Panc1 (cell line): ENCODE results near the gene PRF1. TPM values are rescaled to one million over a fixed set of nuclear protein-coding genes. Genes with fewer than 3 reads are reported as not detected.

ENCODE experiments used
- ATAC-seq: fragments of 200-7000 bp; cut with Tn5 transposase; 2 replicates; pipeline ENCODE4 v1.9.1; 2020; ENCODE audit warnings: mild to moderate bottlenecking, moderate library complexity
- BruUV-seq: library from RNA; stranded (reverse); fragments of 400-500 nt; replicated peaks from 2 replicates; lab custom pipeline; 2021; lab: Mats Ljungman, UMichigan
- CTCF ChIA-PET: fragments of 300-600 bp; sonication (Branson Sonifier 250); formaldehyde crosslinking; loops from one replicate; lab custom pipeline; 2022; ENCODE audit warnings: antibody characterized with exemption; lab: Charles Lee
- POLR2A ChIA-PET: fragments of 300-600 bp; sonication (Branson Sonifier 250); formaldehyde crosslinking; loops from one replicate; lab custom pipeline; 2022; ENCODE audit warnings: antibody characterized with exemption; lab: Charles Lee
- DNase-seq: peaks from one replicate; pipeline ENCODE4 v3.0.0-alpha.2; 2010; ENCODE audit warnings: low read depth, low spot score
- H3K27ac ChIP-seq: 2 replicates; pipeline ENCODE4 v1.5.1; 2011; ENCODE audit warnings: mild to moderate bottlenecking, low read length, inconsistent platforms
- H3K27me3 ChIP-seq: fragments of 200-500 bp; sonication (Bioruptor generic); 2 replicates; pipeline ENCODE4 v1.6.0; 2014; ENCODE audit warnings: low read length, inconsistent platforms; ENCODE audit not compliant: control insufficient read depth, insufficient read depth
- H3K36me3 ChIP-seq: fragments of 200-500 bp; sonication (Bioruptor generic); 2 replicates; pipeline ENCODE4 v1.5.1; 2014; ENCODE audit warnings: inconsistent platforms, mild to moderate bottlenecking, low read length, moderate library complexity; ENCODE audit not compliant: control insufficient read depth, insufficient read depth
- H3K4me1 ChIP-seq: 2 replicates; pipeline ENCODE4 v1.5.1; 2011; ENCODE audit warnings: inconsistent platforms, mild to moderate bottlenecking, low read length, moderate library complexity; ENCODE audit not compliant: control insufficient read depth, insufficient read depth
- H3K4me3 ChIP-seq, 2 experiments: 2 replicates each; pipeline ENCODE4 v1.5.1; 2011 to 2012; ENCODE audit warnings: low read depth in 2 of 2, low read length in 2 of 2, mild to moderate bottlenecking in 2 of 2, inconsistent platforms in 1 of 2, moderate library complexity in 1 of 2
- H3K9me3 ChIP-seq: fragments of 200-500 bp; sonication (Bioruptor generic); 2 replicates; pipeline ENCODE4 v1.5.1; 2014; ENCODE audit warnings: low read depth, mild to moderate bottlenecking, inconsistent platforms, low read length, moderate library complexity; ENCODE audit not compliant: control insufficient read depth, insufficient read depth
- POLR2AphosphoS5 ChIP-seq: IDR thresholded peaks from 2 replicates; pipeline ENCODE4 v1.6.1; 2012; ENCODE audit warnings: mild to moderate bottlenecking, low read depth, low read length, moderate library complexity
- SIN3A ChIP-seq: IDR thresholded peaks from 2 replicates; pipeline ENCODE4 v1.6.1; 2012; ENCODE audit warnings: low read depth, mild to moderate bottlenecking, low read length, moderate library complexity, borderline replicate concordance; ENCODE audit not compliant: insufficient read depth
- TCF7L2 ChIP-seq: IDR thresholded peaks from 2 replicates; pipeline ENCODE4 v1.6.1; 2011; ENCODE audit warnings: mild to moderate bottlenecking, low read depth, low read length, inconsistent platforms
- in situ Hi-C: cut with HindIII; loops from 2 replicates; pipeline ENCODE4 v1.10.0; 2016; ENCODE audit warnings: low sequenced_read_pairs, low pct_unique_long_range_greater_than_20kb
- intact Hi-C: fragments of 100-400 bp; cut with micrococcal nuclease; formaldehyde crosslinking; loops from one replicate; pipeline ENCODE4 v1.10.0; 2022; ENCODE audit not compliant: unreplicated experiment
- total RNA-seq: library from RNA; stranded (reverse); gene quantifications from one replicate; pipeline ENCODE4 v1.2.1, GENCODE V29; 2021; ENCODE audit not compliant: unreplicated experiment
- TF ChIP-seq, protein P1 (sequence below), 2 experiments: IDR thresholded peaks; 2 replicates each; pipeline ENCODE4 v1.6.1; 2011 to 2012; ENCODE audit warnings: low read depth in 2 of 2, control low read depth in 1 of 2, low read length in 1 of 2, mild to moderate bottlenecking in 1 of 2, moderate library complexity in 1 of 2; ENCODE audit not compliant: insufficient read depth in 1 of 2
- TF ChIP-seq, protein P2 (sequence below): fragments of 450-650 bp; IDR thresholded peaks from 2 replicates; pipeline ENCODE4 v1.5.1; 2017; ENCODE audit warnings: mild to moderate bottlenecking

The PRF1 gene
- total RNA-seq, 1 experiment from 2014 or later = not detected

DNA sequence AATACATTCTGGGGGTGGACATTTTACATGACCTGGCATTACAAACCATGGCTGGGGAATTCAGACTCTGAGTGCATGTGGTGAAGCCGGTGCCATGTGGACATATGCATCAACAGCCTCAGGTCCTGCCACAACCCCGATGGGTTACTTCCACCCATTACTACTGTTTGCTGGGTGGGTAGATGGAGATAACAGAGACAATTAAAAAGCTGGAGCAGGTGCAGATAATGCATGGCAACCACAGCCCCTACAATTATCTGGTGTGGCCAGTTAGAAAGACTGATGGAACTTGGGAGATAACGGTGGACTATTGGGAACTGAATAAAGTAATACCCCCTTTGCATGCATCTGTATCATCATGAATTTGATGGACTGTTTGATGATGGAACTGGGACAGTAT is 48.2 kb upstream of the PRF1 start:
- TF ChIP-seq, protein P1, sequence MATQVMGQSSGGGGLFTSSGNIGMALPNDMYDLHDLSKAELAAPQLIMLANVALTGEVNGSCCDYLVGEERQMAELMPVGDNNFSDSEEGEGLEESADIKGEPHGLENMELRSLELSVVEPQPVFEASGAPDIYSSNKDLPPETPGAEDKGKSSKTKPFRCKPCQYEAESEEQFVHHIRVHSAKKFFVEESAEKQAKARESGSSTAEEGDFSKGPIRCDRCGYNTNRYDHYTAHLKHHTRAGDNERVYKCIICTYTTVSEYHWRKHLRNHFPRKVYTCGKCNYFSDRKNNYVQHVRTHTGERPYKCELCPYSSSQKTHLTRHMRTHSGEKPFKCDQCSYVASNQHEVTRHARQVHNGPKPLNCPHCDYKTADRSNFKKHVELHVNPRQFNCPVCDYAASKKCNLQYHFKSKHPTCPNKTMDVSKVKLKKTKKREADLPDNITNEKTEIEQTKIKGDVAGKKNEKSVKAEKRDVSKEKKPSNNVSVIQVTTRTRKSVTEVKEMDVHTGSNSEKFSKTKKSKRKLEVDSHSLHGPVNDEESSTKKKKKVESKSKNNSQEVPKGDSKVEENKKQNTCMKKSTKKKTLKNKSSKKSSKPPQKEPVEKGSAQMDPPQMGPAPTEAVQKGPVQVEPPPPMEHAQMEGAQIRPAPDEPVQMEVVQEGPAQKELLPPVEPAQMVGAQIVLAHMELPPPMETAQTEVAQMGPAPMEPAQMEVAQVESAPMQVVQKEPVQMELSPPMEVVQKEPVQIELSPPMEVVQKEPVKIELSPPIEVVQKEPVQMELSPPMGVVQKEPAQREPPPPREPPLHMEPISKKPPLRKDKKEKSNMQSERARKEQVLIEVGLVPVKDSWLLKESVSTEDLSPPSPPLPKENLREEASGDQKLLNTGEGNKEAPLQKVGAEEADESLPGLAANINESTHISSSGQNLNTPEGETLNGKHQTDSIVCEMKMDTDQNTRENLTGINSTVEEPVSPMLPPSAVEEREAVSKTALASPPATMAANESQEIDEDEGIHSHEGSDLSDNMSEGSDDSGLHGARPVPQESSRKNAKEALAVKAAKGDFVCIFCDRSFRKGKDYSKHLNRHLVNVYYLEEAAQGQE (IDR thresholded peaks at IDR 0.05; ENCODE audit: insufficient read depth in 1 of 2, low read depth in 2 of 2, low read length in 1 of 2) = no peak
- TF ChIP-seq, protein P2, sequence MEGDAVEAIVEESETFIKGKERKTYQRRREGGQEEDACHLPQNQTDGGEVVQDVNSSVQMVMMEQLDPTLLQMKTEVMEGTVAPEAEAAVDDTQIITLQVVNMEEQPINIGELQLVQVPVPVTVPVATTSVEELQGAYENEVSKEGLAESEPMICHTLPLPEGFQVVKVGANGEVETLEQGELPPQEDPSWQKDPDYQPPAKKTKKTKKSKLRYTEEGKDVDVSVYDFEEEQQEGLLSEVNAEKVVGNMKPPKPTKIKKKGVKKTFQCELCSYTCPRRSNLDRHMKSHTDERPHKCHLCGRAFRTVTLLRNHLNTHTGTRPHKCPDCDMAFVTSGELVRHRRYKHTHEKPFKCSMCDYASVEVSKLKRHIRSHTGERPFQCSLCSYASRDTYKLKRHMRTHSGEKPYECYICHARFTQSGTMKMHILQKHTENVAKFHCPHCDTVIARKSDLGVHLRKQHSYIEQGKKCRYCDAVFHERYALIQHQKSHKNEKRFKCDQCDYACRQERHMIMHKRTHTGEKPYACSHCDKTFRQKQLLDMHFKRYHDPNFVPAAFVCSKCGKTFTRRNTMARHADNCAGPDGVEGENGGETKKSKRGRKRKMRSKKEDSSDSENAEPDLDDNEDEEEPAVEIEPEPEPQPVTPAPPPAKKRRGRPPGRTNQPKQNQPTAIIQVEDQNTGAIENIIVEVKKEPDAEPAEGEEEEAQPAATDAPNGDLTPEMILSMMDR = no peak
- TF ChIP-seq POLR2AphosphoS5 = no peak
- TF ChIP-seq TCF7L2 = no peak
- no peak for TF ChIP-seq SIN3A
- DNase-seq (no peak), ATAC-seq (no peak)
- Histone ChIP-seq H3K27ac (no peak overlapping the region), H3K9me3 (peaks cover 4% of the 10 kb centered on the region; the same call in 1 of the 2 replicates), H3K27me3 (no peaks in the 10 kb centered on the region), H3K4me3 (no peak overlapping the region), H3K4me1 (no peaks in the 10 kb centered on the region; the same call in 1 of the 2 replicates), H3K36me3 (no peaks in the 10 kb centered on the region)
- BruUV-seq = no TSS peak
- ChIA-PET CTCF (no interaction called here), POLR2A (no interaction called here)
- in situ Hi-C loops = no loop called here
- intact Hi-C loops = no loop called here

DNA sequence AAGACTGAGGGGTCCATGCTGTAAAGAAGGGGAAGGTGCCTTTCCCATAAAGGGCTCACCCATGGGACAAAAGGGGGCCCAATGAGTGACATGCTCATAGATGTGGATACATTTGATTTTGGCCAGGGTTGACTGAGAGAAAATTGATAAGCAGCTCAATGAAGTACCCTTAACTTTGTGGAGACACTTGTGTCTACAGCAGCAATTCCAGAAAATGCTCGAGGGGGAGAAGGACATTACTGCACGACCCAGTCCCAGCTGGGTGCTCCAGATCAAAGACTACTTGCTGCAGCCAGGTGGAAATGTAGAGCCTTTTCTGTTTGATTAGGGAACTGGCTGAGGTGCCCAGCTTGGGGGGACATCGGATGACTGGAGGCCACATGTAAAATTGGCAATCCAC is 47.6 kb upstream of the PRF1 start:
- ChIA-PET POLR2A (no interaction called here), CTCF (no interaction called here)
- Histone ChIP-seq H3K27me3 (no peaks in the 10 kb centered on the region), H3K9me3 (peaks cover 4% of the 10 kb centered on the region; the same call in 1 of the 2 replicates), H3K36me3 (no peaks in the 10 kb centered on the region), H3K4me1 (no peaks in the 10 kb centered on the region; the same call in 1 of the 2 replicates), H3K27ac (no peak overlapping the region), H3K4me3 (no peak overlapping the region)
- ATAC-seq = no peak
- BruUV-seq = no TSS peak
- DNase-seq = no peak
- TF ChIP-seq TCF7L2 (no peak), SIN3A (no peak), POLR2AphosphoS5 (no peak)
- TF ChIP-seq, protein P2 = no peak
- TF ChIP-seq, protein P1 (IDR thresholded peaks at IDR 0.05; ENCODE audit: insufficient read depth in 1 of 2, low read depth in 2 of 2, low read length in 1 of 2) = no peak
- intact Hi-C loops = no loop called here
- in situ Hi-C loops = no loop called here
